NCI-H526 treated with DMSO at 0.1 percent for 48 hours (cell line): ENCODE measurements around the gene PDCD1.

Source experiments
- DNase-seq: peaks from one replicate; lab custom pipeline; 2025; lab: John Stamatoyannopoulos, UW

Gene PDCD1

GRCh38 chr2:241895712-241896641 lies 37.3 kb upstream of the PDCD1 start:
- no peak for DNase-seq

- DNase-seq: no peak
These were observed 36.7 kb upstream of the PDCD1 start for GRCh38 chr2:241895427-241895711.

GRCh38 chr2:241894681-241895426 lies 36.2 kb upstream of the PDCD1 start:
- DNase-seq: no peak

DNA sequence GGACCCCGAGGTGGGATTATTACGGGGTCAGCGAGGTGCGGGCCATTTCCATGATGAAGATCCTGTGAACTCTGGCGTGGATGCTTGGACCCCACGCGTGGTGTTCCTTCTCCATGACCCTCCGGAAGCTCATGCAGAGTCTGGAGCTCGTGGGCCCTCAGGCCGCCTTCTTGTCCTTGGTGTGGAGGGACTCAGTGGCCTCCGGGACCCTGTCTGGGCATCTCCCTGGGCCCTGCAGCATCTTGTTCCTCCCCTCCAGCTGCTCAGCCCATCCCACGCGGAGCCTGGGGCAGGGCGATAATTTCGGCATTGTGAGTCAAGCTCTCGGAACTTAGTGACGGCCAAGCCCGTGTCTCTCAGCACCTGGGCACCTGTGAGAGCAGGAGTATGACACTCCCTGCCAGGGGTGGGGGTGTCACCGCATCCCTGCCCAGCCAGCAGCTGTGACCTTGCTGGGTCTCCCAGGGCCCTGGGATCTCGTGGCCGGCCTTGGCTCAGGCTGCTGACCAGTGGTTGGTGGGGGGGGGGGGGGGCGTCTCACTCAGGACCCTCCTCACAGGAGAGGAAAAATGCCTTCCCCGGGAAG lies 35.5 kb upstream of the PDCD1 start:
- no peak for DNase-seq

GRCh38 chr2:241893265-241893664 lies 34.6 kb upstream of the PDCD1 start:
- no peak for DNase-seq

- DNase-seq: no peak
These were observed 33.8 kb upstream of the PDCD1 start for GRCh38 chr2:241892299-241893137.

GRCh38 chr2:241891988-241892298 lies 33.2 kb upstream of the PDCD1 start:
- no peak for DNase-seq

- DNase-seq: no peak
These were observed 32.8 kb upstream of the PDCD1 start for GRCh38 chr2:241891315-241891987.

DNA sequence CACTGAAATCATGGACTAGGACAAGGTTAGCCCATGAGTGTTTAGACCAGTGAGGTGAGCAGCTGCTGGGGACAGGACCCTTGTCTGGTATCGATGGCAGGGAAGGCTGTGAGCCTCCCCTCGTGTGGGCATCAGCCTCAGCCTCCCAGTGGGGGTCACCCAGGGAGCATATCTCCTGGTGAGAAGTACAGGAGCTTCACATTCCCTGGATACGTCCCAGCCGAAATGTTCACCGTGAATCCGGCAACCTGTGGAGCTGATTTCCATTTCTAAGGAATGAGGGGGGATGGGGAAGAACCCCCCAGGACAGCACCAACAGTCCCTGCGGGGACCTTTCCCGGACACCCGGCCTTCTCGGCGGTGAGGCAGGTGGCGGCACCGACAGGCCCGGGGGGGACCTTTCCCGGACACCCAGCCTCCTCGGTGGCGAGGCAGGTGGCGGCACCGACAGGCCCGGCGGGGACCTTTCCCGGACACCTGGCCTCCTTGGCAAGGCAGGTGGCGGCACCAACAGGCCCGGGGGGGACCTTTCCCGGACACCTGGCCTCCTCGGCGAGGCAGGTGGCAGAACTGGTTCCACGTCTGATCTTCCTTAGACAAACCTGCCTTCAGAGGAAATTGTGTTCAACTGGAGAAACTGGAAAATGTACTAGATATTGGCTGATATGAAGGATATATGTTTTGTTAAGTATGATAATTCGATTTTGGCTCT lies 32.0 kb upstream of the PDCD1 start:
- DNase-seq: no peak

DNA sequence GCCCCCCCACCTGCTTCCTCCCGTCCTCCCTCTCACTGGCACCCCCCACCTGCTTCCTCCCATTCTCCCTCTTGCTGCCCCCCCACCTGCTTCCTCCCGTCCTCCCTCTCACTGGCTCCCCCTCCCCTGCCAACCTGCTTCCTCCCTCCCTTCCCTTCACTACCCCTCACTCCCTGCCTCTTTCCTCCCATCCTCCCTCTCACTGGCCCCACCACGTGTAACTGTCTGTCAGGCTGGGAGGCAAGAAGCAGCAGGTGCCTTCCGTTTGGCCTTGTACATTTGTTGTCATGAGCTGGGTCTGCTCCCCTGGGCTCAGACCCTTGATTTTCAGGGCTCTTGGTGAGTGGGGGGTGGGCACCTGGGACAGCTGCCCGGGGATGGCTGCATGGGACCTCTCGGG lies 29.9 kb upstream of the PDCD1 start:
- no peak for DNase-seq

GRCh38 chr2:241887806-241888522 lies 29.3 kb upstream of the PDCD1 start:
- DNase-seq: no peak

DNA sequence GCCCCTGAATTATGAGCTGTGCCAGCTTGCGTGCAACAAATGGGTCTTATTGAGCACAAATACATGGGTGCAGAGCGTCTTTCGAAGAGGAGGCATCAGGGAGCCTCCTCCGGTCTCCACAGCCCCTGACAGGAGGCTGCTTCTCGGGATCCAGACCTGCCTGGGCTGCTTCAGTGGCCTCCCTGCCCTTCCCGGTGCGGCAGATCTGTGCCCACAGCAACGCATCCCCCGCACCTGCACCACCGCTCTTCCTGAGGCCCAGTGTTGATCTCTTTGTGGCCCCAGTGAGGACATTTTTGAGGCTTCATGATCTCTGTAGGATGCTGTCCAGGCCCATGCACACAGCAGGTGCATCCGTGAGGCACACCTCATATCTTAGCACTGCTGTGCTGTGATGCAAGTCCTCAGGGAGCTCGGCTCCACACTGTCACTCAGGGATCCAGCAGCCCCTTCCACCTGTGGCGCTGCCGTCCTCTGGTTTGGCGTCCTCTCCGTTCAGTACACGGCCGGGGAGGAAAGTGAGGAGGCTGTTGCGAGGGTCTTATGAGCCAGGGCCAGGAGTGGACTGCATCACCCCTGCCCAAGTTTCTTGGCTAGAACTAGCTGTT lies 28.2 kb upstream of the PDCD1 start:
- DNase-seq: no peak

DNA sequence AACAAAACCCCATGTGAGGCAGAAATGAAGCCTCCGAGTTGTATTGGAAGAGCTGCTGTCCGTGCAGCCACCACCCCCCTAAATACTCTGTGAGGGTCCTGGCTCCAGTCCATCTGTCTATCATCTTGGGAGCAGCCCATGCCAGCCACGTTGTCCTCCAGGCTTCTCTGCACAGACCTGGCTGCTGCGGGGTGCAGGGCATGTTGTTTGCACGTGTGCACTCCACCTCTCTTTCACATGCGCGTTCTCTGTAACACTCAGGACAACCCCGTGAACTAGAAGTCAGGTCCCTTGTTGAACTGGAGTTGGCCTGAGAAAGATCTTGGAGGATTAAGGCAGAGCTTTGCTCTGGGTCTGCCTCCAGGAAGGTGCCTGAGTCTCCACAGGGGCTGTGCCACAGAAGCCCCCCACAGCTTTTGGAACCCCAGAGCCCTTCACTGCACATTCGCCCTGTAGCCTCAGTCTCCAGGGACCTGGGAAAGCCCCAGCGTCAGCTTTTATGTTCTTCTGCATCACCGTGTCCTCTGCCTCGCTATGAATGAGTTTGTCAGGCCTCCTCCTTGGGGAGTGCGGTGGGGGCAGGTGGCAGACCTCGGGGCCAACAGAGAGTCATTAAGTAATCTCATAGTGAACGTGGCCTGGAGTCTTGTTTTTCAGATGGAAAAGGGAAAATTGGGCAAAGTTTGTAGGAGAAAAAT lies 27.4 kb upstream of the PDCD1 start:
- DNase-seq: no peak

DNA sequence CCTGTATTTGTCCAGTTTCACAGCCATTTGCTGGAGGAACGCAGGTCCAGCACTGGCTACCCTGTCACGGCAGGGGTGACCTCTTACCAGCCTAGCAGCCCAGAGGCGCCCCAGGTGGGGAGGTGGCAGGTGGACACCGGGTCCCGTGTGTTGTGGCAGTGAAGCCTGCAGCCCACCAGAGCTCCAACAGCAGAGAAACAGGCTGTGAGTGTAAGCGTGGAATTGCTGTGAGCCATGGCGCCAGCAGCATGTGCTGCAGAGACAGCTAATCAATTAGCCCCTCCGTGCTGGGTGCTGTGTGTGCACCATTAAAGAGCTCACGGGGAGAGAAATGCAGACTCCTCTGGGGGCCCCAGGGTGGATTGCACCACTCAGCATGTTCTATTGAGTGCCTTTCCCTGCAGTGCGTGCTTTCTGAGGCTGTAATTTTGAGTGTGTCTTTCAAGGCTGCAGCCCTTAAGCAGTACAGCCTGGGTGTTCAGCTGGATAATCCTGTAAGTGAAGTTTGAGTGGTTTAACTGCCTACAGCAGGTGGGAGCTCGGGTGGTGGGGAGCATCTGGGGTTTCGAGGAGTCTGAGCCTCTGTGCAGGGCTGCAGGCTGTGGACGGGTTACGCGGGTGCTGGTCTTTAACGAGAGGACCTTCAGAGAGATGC lies 26.7 kb upstream of the PDCD1 start:
- no peak for DNase-seq

GRCh38 chr2:241884951-241885290 lies 26.2 kb upstream of the PDCD1 start:
- no peak for DNase-seq

GRCh38 chr2:241882091-241882625 lies 23.5 kb upstream of the PDCD1 start:
- DNase-seq: no peak

DNA sequence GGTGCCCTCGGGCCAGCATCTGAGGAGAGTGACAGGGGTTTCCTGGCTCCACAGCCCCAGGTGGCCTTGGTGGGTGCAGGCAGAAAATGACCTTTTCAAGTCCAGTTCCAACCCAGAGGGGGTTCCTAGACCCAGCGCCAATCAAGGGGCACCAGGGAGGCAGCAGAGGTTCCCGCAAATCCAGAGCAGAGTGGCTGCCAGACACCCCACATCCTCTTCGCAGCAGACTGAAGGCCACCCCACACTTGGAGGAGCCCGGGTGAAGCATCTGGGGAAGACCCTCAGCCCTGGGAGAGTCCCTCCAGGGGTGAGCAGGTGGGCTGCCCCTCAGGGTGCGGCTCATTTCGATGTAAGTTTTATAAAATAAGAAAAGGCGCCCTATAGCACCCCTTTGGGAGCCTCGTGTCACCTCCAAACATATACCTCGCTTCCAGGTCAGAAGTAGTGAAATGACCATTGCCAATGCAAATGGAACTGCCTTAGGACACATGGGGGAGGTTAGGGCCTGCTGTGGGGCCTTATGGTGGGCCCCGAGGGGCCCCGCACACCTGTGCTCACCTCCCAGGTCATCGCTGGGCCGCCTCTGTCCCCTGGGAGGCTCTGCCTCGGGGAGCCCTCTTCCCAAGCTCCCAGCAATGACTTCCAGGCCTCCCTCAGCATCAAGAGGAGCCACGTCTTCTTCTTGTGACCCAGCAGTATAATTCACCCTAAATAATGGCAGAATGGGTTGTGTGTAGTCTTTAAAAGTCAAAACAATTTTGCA lies 21.8 kb upstream of the PDCD1 start:
- DNase-seq: no peak

- DNase-seq: no peak
These were observed 20.6 kb upstream of the PDCD1 start for GRCh38 chr2:241879326-241879725.
